Activated naive CD8-positive, alpha-beta T cell treated with anti-CD3 and anti-CD28 coated beads for 36 hours (primary cell): ENCODE data around the gene RASAL1. TPM values are rescaled to one million over a fixed set of nuclear protein-coding genes. Genes with fewer than 3 reads are reported as not detected.
"Not testable (repeated sequence)": the region's sequence is repeated elsewhere in the genome, so short reads cannot be mapped to it uniquely, and the experiment has no call there.

Experiments used
- DNase-seq: peaks from one replicate; pipeline ENCODE4 v3.0.0; 2021
- H3K27ac Mint-ChIP-seq: one replicate; pipeline ENCODE4 v1.8.0; 2022; ENCODE audit warnings: mild to moderate bottlenecking, moderate library complexity, mixed read lengths
- H3K27me3 Mint-ChIP-seq: one replicate; pipeline ENCODE4 v1.8.0; 2022; ENCODE audit warnings: mild to moderate bottlenecking, mixed read lengths
- H3K36me3 Mint-ChIP-seq: one replicate; pipeline ENCODE4 v1.8.0; 2021; ENCODE audit warnings: mild to moderate bottlenecking, mixed read lengths
- H3K4me1 Mint-ChIP-seq: one replicate; pipeline ENCODE4 v1.8.0; 2021; ENCODE audit warnings: mixed read lengths
- H3K4me3 Mint-ChIP-seq: one replicate; pipeline ENCODE4 v1.8.0; 2022; ENCODE audit warnings: mild to moderate bottlenecking, moderate library complexity, mixed read lengths
- H3K9me3 Mint-ChIP-seq: one replicate; pipeline ENCODE4 v1.8.0; 2022; ENCODE audit warnings: mixed read lengths
- total RNA-seq, 2 experiments: library from RNA; stranded (reverse); gene quantifications; one replicate each; pipeline ENCODE4 v1.2.3, GENCODE V29; 2021

The RASAL1 gene
- total RNA-seq, 2 experiments from 2014 or later: 1.3 to 1.9 TPM

DNA sequence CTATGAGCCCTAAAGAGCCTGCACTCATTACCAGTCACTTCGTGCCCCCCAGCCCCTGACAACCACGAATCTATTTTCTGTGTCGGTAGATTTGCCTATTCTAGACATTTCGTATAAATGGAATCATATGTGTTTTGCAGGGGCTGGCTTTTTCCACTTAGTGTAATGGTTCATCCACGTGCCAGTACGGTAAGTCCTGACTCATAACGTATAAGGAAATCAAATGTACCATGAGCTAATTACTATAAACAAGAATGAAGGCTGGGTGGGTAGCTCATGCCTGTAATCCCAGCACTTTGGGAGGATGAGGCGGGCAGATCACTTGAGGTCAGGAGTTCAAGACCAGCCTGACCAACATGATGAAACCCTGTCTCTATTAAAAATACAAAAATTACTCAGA, 17.9 kb downstream of the RASAL1 start:
- H3K27me3 Mint-ChIP-seq, DNase-seq, H3K36me3 Mint-ChIP-seq, H3K9me3 Mint-ChIP-seq, H3K4me3 Mint-ChIP-seq, H3K27ac Mint-ChIP-seq, H3K4me1 Mint-ChIP-seq: not testable (repeated sequence)

DNA sequence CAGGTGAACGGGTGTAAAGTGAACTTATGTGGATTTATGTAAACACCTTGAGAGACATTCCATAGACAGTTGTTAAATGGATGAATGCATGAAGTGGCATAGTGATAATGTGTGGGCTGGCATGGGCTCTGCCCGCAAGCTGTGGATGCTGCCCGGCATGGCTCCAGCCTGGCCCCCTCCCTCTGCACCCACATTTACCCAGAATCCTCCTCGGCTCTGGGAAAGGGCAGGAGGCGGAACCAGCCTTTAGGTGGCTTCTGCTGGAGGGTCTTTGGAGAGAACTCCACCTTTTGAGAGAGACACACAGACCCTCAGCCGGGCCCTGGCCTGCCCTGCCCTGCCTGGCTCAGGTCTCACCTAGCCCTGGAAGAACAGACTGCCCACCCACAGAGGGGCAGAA, 18.7 kb downstream of the RASAL1 start:
- DNase-seq: no peak
- no peaks in the 10 kb centered on the region for H3K4me1 Mint-ChIP-seq
- H3K9me3 Mint-ChIP-seq: no peaks in the 10 kb centered on the region
- no peak overlapping the region for H3K4me3 Mint-ChIP-seq
- no peaks in the 10 kb centered on the region for H3K27me3 Mint-ChIP-seq
- no peak overlapping the region for H3K27ac Mint-ChIP-seq
- no peaks in the 10 kb centered on the region for H3K36me3 Mint-ChIP-seq

DNA sequence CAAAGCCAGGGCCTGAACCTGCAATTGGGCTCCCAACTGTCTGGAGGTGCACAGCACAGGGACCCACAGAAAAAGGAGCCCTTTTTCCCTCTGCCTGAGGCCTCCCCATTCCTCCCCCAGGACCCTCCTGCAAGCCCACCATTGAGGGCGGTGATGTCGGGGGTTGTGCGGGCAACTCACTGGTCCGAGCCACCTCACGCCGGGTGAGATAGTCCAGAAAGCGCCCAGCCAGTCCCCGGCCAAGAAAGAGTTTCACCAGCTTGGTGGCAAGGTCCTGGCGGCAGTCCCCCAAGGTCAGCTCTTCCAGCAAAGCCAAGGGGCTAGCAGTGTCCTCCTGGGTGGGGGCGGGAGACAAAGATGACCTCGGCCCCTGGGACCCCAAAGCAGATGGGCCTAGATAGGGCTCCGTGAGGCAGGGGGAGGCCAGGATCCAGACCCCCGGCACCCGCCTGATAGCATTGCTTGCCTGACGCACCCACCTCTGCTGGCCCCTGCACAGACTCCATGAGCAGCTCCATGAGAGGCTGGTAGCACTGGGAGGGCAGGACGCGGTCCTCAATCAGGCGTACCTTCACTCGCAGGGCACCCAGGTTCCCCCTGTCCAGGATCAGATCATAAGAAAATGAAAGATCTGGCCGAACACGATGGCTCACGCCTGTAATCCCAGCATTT, 20.0 kb downstream of the RASAL1 start:
- Mint-ChIP-seq H3K27me3 (no peaks in the 10 kb centered on the region), H3K36me3 (no peaks in the 10 kb centered on the region), H3K4me3 (no peak overlapping the region), H3K4me1 (peaks cover 2% of the 10 kb centered on the region), H3K9me3 (no peaks in the 10 kb centered on the region), H3K27ac (no peak overlapping the region)
- DNase-seq: no peak

DNA sequence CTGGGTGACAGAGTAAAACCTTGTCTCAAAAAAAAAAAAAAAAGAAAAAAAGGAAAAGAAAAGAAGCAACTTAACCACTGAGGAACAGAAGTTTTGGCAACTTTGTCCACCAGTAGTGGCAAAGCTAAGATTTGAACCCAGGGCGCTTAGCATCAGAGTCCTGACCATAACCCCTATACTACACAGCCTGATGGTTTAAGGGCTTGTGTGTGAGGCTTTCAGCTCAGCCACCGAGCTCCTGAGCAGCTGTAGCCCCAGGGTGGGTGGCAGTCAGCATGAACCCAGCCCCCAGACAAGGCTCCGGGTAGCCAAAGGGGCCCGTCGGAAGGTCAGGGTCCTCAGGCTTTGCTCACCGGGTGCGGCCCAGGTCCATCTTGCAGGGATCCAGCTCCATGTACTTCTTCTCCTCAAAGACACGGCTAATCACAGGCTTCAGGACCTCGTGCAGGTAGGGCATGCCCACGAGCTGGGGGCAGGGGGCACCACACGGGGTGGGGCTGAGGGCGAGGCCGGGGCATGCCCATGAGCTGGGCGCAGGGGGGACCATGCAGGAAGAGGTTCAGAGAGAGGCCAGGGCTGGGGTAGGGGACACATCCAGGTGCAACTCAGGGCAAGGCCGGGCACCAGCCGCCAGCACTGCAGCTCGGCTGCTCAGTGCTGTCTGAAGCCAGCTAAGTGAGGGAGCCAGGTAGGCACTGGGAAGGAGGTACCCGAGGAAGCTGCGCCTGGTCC, 20.9 kb downstream of the RASAL1 start:
- DNase-seq: no peak
- Mint-ChIP-seq H3K36me3 (no peaks in the 10 kb centered on the region), H3K4me1 (peaks cover 9% of the 10 kb centered on the region), H3K27me3 (no peaks in the 10 kb centered on the region), H3K4me3 (no peak overlapping the region), H3K27ac (no peak overlapping the region), H3K9me3 (no peaks in the 10 kb centered on the region)

DNA sequence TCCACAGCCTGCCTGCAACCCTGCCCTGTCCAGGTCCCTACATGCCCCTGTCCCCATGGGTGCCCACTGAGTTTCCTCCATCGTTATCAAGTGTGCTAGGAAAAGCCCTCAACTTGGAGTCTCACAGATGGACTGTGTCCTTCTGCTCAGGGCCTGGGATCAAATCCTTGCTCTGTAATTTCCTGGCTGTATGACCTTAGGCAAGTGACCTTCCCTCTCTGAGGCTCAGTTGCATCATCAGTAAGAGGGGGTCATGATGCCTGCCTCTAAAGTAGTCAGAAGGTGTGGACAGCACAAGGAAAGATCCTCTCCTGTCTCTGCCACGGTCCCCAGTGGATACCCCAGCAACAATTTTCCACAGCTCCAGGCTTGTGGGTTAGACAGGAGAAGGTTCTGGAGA, 22.2 kb downstream of the RASAL1 start:
- DNase-seq: no peak
- no peaks in the 10 kb centered on the region for H3K9me3 Mint-ChIP-seq
- H3K4me3 Mint-ChIP-seq: no peak overlapping the region
- H3K27me3 Mint-ChIP-seq: no peaks in the 10 kb centered on the region
- no peak overlapping the region for H3K27ac Mint-ChIP-seq
- H3K4me1 Mint-ChIP-seq: peaks cover 11% of the 10 kb centered on the region
- no peaks in the 10 kb centered on the region for H3K36me3 Mint-ChIP-seq

DNA sequence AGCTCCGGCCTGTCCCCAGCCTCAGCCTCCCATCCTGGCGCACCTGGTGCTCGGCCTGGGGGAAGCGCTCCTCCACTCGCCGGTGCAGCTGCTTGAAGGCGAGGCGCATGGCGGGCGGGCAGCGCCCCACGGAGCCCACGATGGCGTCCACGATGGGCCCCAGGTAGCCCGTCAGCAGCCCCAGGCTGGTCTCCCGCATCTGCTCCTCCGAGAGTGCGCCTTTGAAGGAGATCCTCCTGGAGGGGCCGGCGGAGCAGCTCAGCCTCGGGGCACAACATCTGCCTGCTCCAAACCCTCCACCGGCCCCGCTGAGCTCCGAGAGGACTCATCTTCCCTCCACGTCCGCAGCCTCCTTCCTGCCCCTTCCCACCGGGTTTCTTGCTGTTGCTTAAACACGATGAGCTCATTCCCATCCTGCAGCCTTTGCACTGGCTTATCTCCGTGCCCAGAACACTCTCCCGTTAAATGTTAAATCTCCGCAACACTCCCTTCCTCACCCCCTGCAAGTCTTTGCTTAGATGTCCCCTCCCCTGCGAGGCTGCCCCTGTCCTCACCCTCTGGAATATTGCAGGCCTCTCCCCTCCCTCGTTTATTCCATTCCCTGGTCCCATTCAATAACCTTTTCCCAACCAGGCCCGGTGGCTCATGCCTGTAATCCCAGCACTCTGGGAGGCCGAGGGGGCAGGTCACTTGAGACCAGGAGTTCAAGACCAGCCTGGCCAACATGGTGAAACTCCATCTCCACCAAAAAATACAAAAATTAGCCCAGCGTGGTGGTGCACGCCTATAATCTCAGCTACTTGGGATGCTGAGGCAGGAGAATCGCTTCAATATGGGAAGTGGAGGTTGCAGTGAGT, 23.3 kb downstream of the RASAL1 start:
- Mint-ChIP-seq H3K27ac (no peak overlapping the region), H3K27me3 (no peaks in the 10 kb centered on the region), H3K9me3 (no peaks in the 10 kb centered on the region), H3K4me3 (no peak overlapping the region), H3K36me3 (no peaks in the 10 kb centered on the region), H3K4me1 (peaks cover 11% of the 10 kb centered on the region)
- no peak for DNase-seq

DNA sequence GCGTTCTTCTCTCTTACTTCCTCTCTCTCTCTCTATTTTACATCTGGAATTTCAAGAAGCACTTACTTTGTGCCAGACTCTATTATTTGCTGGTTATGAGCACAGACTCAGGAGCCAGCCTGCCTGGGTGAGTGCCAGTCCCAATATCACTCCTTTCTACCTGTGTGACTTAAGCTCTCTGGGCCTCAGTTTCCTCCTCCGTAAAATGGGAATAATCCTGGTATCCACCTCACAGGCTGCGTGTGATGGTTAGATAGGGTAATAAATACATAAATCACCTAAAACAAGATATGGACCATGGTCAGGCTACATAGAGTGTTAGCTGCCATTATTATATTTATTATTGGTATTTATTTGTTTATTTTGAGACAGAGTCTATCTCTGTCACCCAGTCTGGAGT, 24.3 kb downstream of the RASAL1 start:
- DNase-seq: no peak
- Mint-ChIP-seq H3K27me3 (no peaks in the 10 kb centered on the region), H3K4me3 (no peak overlapping the region), H3K36me3 (no peaks in the 10 kb centered on the region), H3K4me1 (peaks cover 11% of the 10 kb centered on the region), H3K27ac (no peak overlapping the region), H3K9me3 (no peaks in the 10 kb centered on the region)

DNA sequence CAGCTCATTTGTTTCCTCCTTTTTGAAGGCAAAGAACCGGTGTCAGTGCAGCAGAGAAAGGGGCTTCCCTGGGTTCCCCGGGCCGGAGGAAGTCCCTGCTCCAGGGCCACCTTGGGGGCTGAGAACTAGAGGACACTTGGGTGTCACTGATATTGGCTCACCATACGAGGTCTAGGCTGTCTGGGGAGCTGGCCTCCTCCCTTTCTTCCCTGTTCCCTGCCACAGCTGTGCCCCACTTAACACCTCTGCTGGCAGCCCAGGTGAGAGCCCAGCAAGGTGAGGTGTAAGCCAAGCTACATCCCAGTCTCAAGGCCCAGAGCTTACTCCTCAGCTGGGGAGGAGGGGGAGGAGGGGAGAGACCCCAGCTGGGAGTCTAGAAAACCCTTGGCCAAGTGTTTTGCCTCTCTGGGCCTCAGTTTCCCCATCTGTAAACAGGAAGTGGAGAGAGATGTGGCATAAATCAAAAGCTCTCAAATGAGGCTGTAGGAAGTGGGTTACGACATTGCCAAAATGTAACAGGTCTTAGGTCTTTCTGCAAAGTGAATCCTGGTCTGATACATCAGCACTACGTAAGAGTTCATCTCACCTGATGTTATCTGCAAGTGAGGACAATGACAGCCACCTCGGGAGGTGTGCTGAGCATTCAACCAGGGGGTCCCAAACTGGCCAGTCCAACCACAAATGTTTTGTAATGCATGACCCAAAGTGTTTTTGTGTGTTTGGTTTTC, 25.5 kb downstream of the RASAL1 start:
- no peaks in the 10 kb centered on the region for H3K27me3 Mint-ChIP-seq
- H3K27ac Mint-ChIP-seq: no peak overlapping the region
- no peaks in the 10 kb centered on the region for H3K9me3 Mint-ChIP-seq

DNA sequence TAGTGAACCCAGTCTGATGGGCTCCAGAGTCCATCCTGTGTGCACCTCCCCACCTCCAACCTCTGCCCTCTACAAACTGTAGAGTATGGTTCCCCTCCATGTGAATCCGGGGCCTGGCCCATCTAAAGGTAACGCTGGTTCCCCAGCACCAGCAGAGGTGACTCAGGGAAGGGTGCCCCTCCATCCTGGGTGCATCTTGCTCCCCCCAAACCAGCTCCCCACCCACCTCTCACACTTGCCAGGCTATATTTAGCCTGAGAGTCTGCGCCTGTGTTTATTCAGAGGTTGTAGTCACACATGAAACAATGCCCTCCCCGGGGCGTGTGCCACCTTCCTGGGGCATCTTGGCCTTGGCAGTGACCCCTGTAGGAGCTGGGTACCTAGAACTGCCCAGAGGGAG, 26.2 kb downstream of the RASAL1 start:
- Mint-ChIP-seq H3K4me3 (no peak overlapping the region), H3K9me3 (no peaks in the 10 kb centered on the region), H3K27ac (no peak overlapping the region), H3K4me1 (peaks cover 11% of the 10 kb centered on the region), H3K27me3 (no peaks in the 10 kb centered on the region), H3K36me3 (no peaks in the 10 kb centered on the region)
- no peak for DNase-seq

More for the DNA sequence above, 25.5 kb downstream of the RASAL1 start:
- Mint-ChIP-seq H3K4me1 (peaks cover 11% of the 10 kb centered on the region), H3K36me3 (no peaks in the 10 kb centered on the region), H3K4me3 (no peak overlapping the region)
- DNase-seq: no peak

DNA sequence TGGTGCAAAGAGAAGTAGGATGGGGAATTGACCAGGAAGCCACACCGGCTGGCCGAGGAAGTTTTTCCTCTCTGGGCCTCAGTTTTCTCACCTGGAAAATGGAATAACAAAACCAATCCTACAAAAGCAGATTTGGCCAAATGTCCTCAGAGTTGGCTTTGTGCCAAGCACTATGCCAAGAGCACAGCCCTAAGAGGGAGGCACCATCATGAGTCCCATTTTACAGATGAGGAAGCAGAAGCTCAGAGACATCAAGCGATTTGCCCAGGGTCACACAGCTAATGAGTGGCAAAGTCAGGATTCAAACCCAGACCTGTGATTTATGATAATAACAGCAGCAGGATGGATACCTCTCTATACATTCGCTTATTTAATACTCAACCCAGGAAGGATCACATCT, 27.3 kb downstream of the RASAL1 start:
- Mint-ChIP-seq H3K36me3 (no peaks in the 10 kb centered on the region), H3K27ac (no peak overlapping the region)

DNA sequence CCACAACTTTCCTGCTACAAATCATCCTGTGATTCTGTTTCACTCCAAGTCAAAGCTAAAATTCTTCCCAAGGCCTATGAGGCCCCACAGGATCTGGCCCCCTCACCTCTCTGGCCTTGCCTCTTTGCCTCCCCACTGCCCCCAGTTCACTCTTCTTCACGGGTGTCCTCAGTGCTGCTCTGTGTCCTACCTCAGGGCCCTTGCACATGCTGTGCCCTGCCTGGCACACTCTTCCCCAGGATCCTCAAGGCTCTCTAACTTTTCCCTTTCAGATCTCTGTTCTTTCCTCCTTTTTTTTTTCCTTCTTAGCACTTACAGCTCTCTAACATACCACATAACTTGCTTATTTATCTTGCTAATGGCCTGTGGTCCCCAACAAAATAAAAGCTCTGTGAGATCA, 29.2 kb downstream of the RASAL1 start:
- Mint-ChIP-seq H3K4me3 (no peak overlapping the region), H3K9me3 (no peaks in the 10 kb centered on the region)

More for the DNA sequence above, 27.3 kb downstream of the RASAL1 start:
- no peaks in the 10 kb centered on the region for H3K27me3 Mint-ChIP-seq
- no peak for DNase-seq
- peaks cover 14% of the 10 kb centered on the region for H3K4me1 Mint-ChIP-seq
- no peaks in the 10 kb centered on the region for H3K9me3 Mint-ChIP-seq
- no peak overlapping the region for H3K4me3 Mint-ChIP-seq

DNA sequence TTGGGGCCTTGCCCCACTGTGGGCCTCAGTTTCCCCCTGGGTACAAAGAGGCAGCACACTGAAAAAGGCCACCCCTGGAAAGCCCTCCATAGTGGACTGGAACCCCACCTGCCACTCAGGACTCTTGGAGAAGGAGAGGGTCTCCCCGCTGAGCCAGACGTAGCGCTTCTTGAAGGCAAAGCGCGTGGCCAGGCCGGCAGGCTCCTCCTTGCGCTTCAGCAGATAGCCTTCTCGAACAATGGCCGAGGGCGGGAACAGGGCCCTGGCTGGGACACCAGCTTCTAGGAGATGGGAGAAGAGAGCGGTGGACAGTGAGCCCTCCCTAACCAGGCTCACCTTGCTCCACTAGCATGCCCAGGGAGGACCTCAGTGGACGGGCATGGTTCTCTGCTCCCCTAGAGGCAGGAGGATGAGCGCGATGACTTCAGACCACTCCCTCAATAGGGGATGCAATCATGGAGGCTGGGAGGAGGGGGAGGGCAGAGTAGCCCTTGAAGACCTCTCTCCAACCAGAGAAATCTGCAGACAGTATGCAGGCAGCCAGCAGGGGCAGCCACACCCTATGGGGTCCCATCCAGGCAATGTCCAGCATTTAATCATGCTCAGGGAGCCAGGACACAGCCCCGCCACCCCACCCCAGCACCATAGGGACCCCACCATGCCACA, 29.8 kb downstream of the RASAL1 start:
- H3K4me3 Mint-ChIP-seq: no peak overlapping the region
- H3K4me1 Mint-ChIP-seq: peaks cover 13% of the 10 kb centered on the region
- no peaks in the 10 kb centered on the region for H3K27me3 Mint-ChIP-seq
- no peak overlapping the region for H3K27ac Mint-ChIP-seq
- no peaks in the 10 kb centered on the region for H3K36me3 Mint-ChIP-seq
- no peaks in the 10 kb centered on the region for H3K9me3 Mint-ChIP-seq
- no peak for DNase-seq

More for the DNA sequence above, 29.2 kb downstream of the RASAL1 start:
- Mint-ChIP-seq H3K27me3 (no peaks in the 10 kb centered on the region), H3K27ac (no peak overlapping the region), H3K4me1 (peaks cover 14% of the 10 kb centered on the region), H3K36me3 (no peaks in the 10 kb centered on the region)
- no peak for DNase-seq

DNA sequence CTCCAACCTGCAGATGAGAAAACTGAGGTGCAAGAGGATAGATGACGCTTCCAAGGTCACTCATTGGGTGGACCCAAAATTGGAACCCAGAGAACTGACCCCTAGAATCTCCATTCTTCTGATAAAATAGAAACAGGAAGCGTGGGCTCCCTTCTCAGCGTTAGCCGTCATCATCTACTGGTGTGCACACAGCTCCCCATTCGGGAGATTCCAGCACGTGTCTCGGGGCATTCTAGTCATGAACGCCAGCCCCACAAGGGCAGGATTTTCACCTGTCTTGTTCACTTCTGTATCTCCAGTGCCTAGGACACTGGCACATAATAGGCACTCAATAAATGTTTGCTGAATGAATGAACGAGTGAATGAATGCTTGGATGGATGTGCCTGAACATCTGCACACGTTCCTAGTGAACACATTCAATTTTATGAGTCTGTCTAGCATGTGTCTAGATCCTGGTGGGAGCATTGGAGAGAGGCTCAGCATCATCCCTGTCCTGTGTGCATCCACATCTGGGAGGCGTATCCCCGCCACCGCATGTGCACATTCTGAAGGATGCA, 30.5 kb downstream of the RASAL1 start:
- no peak overlapping the region for H3K4me3 Mint-ChIP-seq
- no peaks in the 10 kb centered on the region for H3K27me3 Mint-ChIP-seq
- H3K36me3 Mint-ChIP-seq: no peaks in the 10 kb centered on the region
- DNase-seq: no peak
- no peaks in the 10 kb centered on the region for H3K9me3 Mint-ChIP-seq
- H3K4me1 Mint-ChIP-seq: peaks cover 9% of the 10 kb centered on the region
- no peak overlapping the region for H3K27ac Mint-ChIP-seq

DNA sequence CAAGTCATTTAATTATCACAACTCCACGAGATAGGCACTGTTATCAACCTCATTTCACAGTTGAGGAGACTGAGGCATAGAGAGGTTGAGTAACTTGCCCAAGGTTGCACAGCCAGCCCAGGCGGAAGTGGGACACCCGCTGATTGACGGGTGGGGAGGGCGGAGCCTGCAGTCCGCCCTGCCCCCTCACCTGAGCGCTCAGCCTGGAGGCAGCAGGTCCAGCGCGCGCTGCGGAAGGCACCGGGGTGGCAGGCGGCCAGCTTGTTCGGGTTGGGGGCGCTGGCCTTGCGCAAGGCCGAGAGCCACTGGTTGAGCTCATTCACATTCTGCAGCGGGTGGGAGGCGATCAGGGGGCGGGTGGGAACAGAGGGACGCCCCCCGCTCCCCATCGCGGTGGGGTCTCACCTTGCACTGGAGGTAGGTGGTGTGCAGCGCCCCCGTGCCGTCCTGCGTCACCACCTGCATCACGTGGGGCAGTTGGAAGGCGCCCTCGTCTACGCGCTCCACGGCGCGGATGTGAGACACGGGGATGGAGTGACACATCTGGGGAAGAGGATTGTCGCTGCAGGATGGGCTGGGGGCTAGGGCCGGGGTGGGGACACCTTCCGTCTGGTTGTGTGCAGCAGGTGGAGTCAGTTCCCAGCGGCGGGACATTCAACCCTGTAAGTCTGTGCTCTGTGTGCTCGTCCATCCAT, 31.7 kb downstream of the RASAL1 start:
- no peaks in the 10 kb centered on the region for H3K36me3 Mint-ChIP-seq
- no peaks in the 10 kb centered on the region for H3K9me3 Mint-ChIP-seq

More for the DNA sequence above, 31.7 kb downstream of the RASAL1 start:
- H3K4me1 Mint-ChIP-seq: peaks cover 3% of the 10 kb centered on the region
- no peak overlapping the region for H3K27ac Mint-ChIP-seq
- DNase-seq: peak; percentile 72
- no peaks in the 10 kb centered on the region for H3K27me3 Mint-ChIP-seq
- peak overlapping the region; percentile 62 for H3K4me3 Mint-ChIP-seq
